Ovary (tissue), 9 donors: ENCODE results near the gene CYP27C1. TPM values are rescaled to one million over a fixed set of nuclear protein-coding genes. Genes with fewer than 3 reads are reported as not detected.

Source experiments
- DNase-seq, 5 donors: peaks; one replicate each; pipeline ENCODE4 v3.0.0-alpha.2; 2019 to 2020
- H3K27ac ChIP-seq, 2 donors: fragments of 200-600 bp; one replicate each; pipeline versions ENCODE4 v1.5.1 to v1.8.0; 2019 to 2022
- H3K27me3 ChIP-seq: fragments of 200-600 bp; one replicate; pipeline ENCODE4 v1.8.0; 2022
- H3K36me3 ChIP-seq: fragments of 200-600 bp; sonication (generic); one replicate; pipeline ENCODE4 v1.5.1; 2019
- H3K4me1 ChIP-seq: one replicate; pipeline ENCODE4 v1.8.1; 2013; ENCODE audit warnings: mild to moderate bottlenecking, moderate library complexity; ENCODE audit not compliant: insufficient read depth
- H3K4me3 ChIP-seq: fragments of 200-600 bp; sonication (generic); one replicate; pipeline ENCODE4 v1.5.1; 2017
- H3K9me3 ChIP-seq, 2 donors: fragments of 200-600 bp in 1 of 2; sonication (generic) in 1 of 2; one replicate each; pipeline versions ENCODE4 v1.5.1 to v1.8.1; 2013 to 2019; ENCODE audit warnings: mild to moderate bottlenecking in 1 of 2, moderate library complexity in 1 of 2
- EP300 ChIP-seq: sonication (generic); formaldehyde crosslinking; IDR thresholded peaks from one replicate; pipeline ENCODE4 v1.6.1; 2017; ENCODE audit warnings: antibody characterized with exemption
- POLR2A ChIP-seq: fragments of 450-650 bp; IDR thresholded peaks from one replicate; pipeline ENCODE4 v1.6.1; 2017; ENCODE audit warnings: antibody characterized with exemption, mild to moderate bottlenecking, moderate library complexity
- WGBS, 3 donors: extraction: QIAGEN DNeasy Blood & Tissue Kit in 1 of 3; methylation state at CpG; one replicate each; pipeline versions ENCODE4 v1.1.5 to v1.1.7; 2013 to 2017; 5-methylcytosine and 5-hydroxymethylcytosine counted together
- intact Hi-C, 4 donors: fragments of 100-400 bp; cut with DNase I; formaldehyde crosslinking; loops; one replicate each; pipeline versions ENCODE4 v1.11.0 to v1.15.1; 2022 to 2023
- polyA plus RNA-seq, 2 donors: library from polyadenylated mRNA; stranded (reverse); fragments of 200-250 nt in 1 of 2; fragments of 350-450 nt in 1 of 2; fragmentation: Illumina TruSeq in 1 of 2; extraction: RNeasy Lipid Tissue Mini Kit (QIAGEN cat#74804) in 1 of 2; gene quantifications; one replicate each; pipeline ENCODE4 v1.2.3, GENCODE V29; 2013 to 2014
- total RNA-seq, 7 donors: library from RNA; depleted of rRNA in 2 of 7; stranded (reverse); fragments of >200 nt in 2 of 7; fragmentation: NEBNext Ultra II Directional in 3 of 7; extraction: Animal tissue kit (Norgen Biotek cat#: 25700) in 3 of 7; gene quantifications; one replicate each; pipeline versions ENCODE4 v1.1.0 to v1.2.4, GENCODE V29; 2016 to 2023
- TF ChIP-seq, protein P1 (sequence below), 3 donors: fragments of 450-650 bp in 2 of 3; fragments of 200-600 bp in 1 of 3; IDR thresholded peaks; one replicate each; pipeline versions ENCODE4 v1.5.1 to v1.8.0; 2016 to 2022; ENCODE audit warnings: antibody characterized with exemption in 3 of 3, mild to moderate bottlenecking in 1 of 3
- donor health status: DM: no; HTN: no; CAD: no; lungs with moderate emphysema.
- donor health status: DM: no; HTN: no; CAD: no.
- donor health status: Bipolar disorder and iron deficiency.
- donor health status: DM: yes; HTN: yes; CAD: no.
- donor health status: DM: no; HTN: no; CAD: no.
- donor health status: DM: yes; HTN: yes; CAD: no.

CYP27C1 gene
- total and polyA plus RNA-seq, 9 donors, result 0.07 to 0.52 (median 0.17) TPM; not detected in 1

DNA sequence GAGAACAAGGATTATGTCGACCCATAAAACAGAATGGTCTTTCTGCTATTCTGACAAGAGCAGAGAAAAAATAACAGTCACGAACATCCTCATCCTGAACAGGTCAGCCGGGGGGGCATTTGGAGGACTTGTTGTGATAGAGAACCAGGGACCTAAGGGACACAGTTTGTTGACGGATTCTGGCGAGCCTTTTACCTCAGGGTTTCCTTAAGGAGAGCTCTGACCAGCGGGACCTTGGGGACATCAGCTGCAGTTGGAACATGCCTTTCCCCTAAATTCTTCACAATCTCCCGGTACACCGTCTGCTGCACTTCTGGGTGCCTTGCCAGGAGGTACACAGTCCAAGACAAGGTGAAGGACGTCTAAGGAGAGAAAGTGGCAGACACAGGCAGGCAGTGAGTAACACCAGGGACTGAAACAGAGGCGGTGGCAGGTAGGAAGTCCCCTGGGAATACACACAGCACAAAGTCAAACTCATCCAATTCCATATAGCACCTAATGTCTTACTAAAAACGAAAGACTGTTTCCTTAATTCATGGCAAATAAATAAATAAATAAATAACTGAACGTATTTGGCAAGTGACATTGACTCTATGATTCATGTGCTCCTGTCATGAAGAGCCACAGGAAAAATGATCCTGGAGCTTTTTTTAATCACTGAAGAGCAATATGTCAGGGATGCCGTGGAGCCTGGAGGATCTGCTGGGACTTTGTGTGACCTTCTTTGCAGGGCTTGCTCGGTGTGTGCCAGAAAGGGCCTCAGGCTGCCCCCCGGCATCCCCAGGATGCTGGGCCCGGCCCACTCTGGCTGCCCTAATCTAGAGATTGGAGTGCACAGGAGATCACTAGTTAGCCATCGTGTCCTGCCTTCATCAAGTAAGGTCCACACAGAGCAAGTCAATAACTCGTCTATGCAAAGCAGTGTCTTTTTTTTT, 24.7 kb downstream of the CYP27C1 start:
- intact Hi-C loops, result no loop called here
- H3K27ac ChIP-seq, result no peak overlapping the region
- H3K4me3 ChIP-seq, result no peak overlapping the region
- WGBS, 3 donors, result 79 to 81% (median 80%) methylated on average over 18 of the region's 18 CpGs
- no peaks in the 10 kb centered on the region for H3K36me3 ChIP-seq
- no peaks in the 10 kb centered on the region for H3K27me3 ChIP-seq
- no peak for TF ChIP-seq EP300
- TF ChIP-seq POLR2A, result no peak
- TF ChIP-seq, protein P1, sequence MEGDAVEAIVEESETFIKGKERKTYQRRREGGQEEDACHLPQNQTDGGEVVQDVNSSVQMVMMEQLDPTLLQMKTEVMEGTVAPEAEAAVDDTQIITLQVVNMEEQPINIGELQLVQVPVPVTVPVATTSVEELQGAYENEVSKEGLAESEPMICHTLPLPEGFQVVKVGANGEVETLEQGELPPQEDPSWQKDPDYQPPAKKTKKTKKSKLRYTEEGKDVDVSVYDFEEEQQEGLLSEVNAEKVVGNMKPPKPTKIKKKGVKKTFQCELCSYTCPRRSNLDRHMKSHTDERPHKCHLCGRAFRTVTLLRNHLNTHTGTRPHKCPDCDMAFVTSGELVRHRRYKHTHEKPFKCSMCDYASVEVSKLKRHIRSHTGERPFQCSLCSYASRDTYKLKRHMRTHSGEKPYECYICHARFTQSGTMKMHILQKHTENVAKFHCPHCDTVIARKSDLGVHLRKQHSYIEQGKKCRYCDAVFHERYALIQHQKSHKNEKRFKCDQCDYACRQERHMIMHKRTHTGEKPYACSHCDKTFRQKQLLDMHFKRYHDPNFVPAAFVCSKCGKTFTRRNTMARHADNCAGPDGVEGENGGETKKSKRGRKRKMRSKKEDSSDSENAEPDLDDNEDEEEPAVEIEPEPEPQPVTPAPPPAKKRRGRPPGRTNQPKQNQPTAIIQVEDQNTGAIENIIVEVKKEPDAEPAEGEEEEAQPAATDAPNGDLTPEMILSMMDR (IDR thresholded peaks at IDR 0.05), result no peak
- no peak for DNase-seq
- H3K9me3 ChIP-seq, result no peaks in the 10 kb centered on the region
- peaks cover 3% of the 10 kb centered on the region for H3K4me1 ChIP-seq

DNA sequence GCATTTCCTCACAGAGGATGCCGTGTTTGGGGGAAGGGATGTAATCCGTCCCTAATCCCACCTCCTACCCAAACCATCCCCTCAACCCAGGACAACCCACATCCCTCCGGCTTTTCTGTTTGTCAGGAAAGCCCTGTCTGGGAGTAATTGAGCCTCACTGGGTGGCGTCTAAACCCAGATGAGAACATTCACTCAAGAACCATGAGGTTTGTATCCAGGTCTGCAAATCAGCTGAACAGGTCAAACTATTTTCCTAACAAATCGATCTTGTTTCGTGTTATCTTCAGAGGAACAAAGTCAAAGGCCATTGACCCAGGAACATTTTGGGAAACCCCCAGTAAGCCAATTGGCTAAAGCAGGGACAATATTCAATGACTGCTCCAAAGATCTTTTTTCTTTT, 25.7 kb downstream of the CYP27C1 start:
- Histone ChIP-seq H3K4me1 (peaks cover 3% of the 10 kb centered on the region), H3K4me3 (no peak overlapping the region), H3K9me3 (no peaks in the 10 kb centered on the region), H3K36me3 (no peaks in the 10 kb centered on the region), H3K27ac (no peak overlapping the region), H3K27me3 (no peaks in the 10 kb centered on the region)
- WGBS, 3 donors, result 27 to 43% (median 27%) methylated on average over 6 of the region's 6 CpGs
- no peak for DNase-seq
- intact Hi-C loops, result no loop called here
- no peak for TF ChIP-seq POLR2A
- TF ChIP-seq, protein P1 (IDR thresholded peaks at IDR 0.05), result no peak
- no peak for TF ChIP-seq EP300

DNA sequence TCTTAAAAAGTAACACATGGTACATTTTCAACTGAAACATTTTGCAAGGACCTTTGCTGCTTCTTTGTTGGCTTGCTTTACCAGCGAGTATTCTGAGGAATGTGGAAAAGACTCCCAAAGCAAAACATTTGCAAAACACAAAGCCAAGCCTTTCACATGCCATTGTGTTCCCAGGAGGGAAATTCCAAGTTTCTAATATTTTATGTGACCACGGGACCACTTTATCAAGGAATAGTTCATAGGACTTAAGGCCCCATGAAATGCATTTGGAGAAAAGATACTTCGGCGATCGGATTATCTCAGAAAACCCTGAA, 26.2 kb downstream of the CYP27C1 start:
- TF ChIP-seq, protein P1 (IDR thresholded peaks at IDR 0.05), result no peak
- TF ChIP-seq EP300 (no peak), POLR2A (no peak)
- no peak overlapping the region for H3K27ac ChIP-seq
- no peaks in the 10 kb centered on the region for H3K36me3 ChIP-seq
- no peaks in the 10 kb centered on the region for H3K27me3 ChIP-seq
- no peak overlapping the region for H3K4me3 ChIP-seq
- DNase-seq, result no peak
- intact Hi-C loops, result no loop called here
- no peaks in the 10 kb centered on the region for H3K9me3 ChIP-seq
- H3K4me1 ChIP-seq, result peaks cover 3% of the 10 kb centered on the region
- WGBS, 3 donors, result 7 to 13% (median 10%) methylated on average over 5 of the region's 5 CpGs

DNA sequence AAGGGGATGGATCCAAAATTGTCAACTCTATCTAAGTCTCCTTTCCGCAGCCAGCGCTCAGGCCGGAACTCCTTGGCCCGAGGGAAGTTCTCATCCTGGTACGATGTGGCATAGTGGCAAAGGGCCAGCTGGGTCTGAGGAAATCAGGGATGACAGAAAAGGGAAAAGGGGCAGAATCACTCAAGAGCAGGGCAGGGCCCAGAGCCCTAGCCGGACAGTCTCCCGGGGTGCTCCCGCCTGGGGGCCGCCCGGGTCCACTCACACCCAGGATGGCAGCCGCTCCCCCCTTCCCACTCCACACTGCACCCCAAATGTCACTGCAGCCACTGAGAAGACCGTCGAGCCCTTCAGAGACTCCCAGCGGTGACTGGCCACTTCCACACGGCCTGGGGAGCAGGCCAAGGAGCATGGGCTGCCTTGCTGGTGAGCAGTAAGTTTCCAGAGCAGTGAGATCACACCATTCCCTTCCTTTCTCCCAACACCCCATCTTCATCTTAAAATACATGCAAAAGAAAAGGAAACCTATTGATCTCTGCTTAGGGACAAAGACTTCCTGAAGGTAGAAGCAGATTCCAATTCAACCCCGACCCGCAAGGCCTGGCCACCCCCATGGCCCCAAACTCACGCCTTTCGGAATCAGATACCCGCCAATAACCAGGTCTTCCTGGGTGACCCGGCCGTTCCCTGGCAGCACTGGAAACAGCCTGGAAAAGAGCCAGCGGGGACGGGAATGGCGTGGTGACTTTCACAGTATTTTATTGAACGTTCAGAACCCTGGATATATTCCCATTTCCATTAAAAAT, 26.7 kb downstream of the CYP27C1 start:
- Histone ChIP-seq H3K36me3 (no peaks in the 10 kb centered on the region), H3K27ac (no peak overlapping the region), H3K4me3 (no peak overlapping the region), H3K27me3 (no peaks in the 10 kb centered on the region), H3K9me3 (no peaks in the 10 kb centered on the region), H3K4me1 (peaks cover 3% of the 10 kb centered on the region)
- 52 to 56% (median 55%) methylated on average over 26 of the region's 26 CpGs for WGBS, 3 donors
- intact Hi-C loops, result no loop called here
- peak in 1 of 5 donors; percentile 57 for DNase-seq
- TF ChIP-seq, protein P1 (IDR thresholded peaks at IDR 0.05), result no peak
- TF ChIP-seq EP300, result no peak
